H1 (cell line): ENCODE results near the gene CAV3. TPM values are rescaled to one million over a fixed set of nuclear protein-coding genes. Genes with fewer than 3 reads are reported as not detected.

Experiments
- CBX5 ChIP-seq: fragments of 300-800, 300-1000 bp; sonication (generic); IDR thresholded peaks from 2 replicates; pipeline ENCODE4 v1.7.1; 2016; ENCODE audit warnings: antibody characterized with exemption, low read length, low read depth
- FOSL1 ChIP-seq: IDR thresholded peaks from 2 replicates; pipeline ENCODE4 v1.6.1; 2011; ENCODE audit warnings: mild to moderate bottlenecking, low read depth, low read length, moderate library complexity; ENCODE audit not compliant: insufficient read depth
- JUN ChIP-seq: IDR thresholded peaks from 2 replicates; pipeline ENCODE4 v1.6.1; 2011; ENCODE audit warnings: low read depth, mild to moderate bottlenecking, improper control_type of control experiment, low read length
- SP4 ChIP-seq: IDR thresholded peaks from 2 replicates; pipeline ENCODE4 v1.6.1; 2012; ENCODE audit warnings: low read length, inconsistent platforms
- SUZ12 ChIP-seq: fragments of 200-600 bp; sonication (generic); IDR thresholded peaks from 2 replicates; pipeline ENCODE4 v1.6.1; 2012; ENCODE audit warnings: mild to moderate bottlenecking, inconsistent platforms, low read length, moderate library complexity, mixed read lengths
- YY1 ChIP-seq: IDR thresholded peaks from 2 replicates; pipeline ENCODE4 v1.6.1; 2011; ENCODE audit warnings: low read depth, mild to moderate bottlenecking, low read length
- polyA plus RNA-seq, 7 experiments: library from polyadenylated mRNA; depleted of rRNA in 3 of 7; stranded (reverse) in 5 of 7; unstranded in 2 of 7; fragments of >200 nt in 5 of 7; fragments of 200-250 nt in 2 of 7; gene quantifications; 1 replicate in 5 of 7; 2 replicates in 1 of 7; 4 replicates in 1 of 7; pipeline versions ENCODE4 v1.2.1 to v1.2.3, GENCODE V29; 2011 to 2013; ENCODE audit warnings: missing spikeins in 2 of 7, mixed read lengths in 2 of 7
- total RNA-seq: library from RNA; stranded (reverse); fragmentation: NEBNext Ultra II Directional; extraction: Animal tissue kit (Norgen Biotek cat#: 25700); gene quantifications from 2 replicates; pipeline ENCODE4 v1.2.1, GENCODE V29; 2021
- TF ChIP-seq, protein P1 (sequence below), 3 experiments: IDR thresholded peaks; 1 replicate in 2 of 3; 2 replicates in 1 of 3; pipeline versions ENCODE4 v1.5.1 to v1.6.1; 2011; ENCODE audit warnings: low read length in 3 of 3, mild to moderate bottlenecking in 3 of 3, inconsistent platforms in 2 of 3, low read depth in 1 of 3, moderate library complexity in 1 of 3; ENCODE audit not compliant: insufficient read depth in 1 of 3; ENCODE audit errors: control extremely low read depth in 1 of 3

The CAV3 gene
- total and polyA plus RNA-seq, 2 of the 8 experiments (the other 6 are each of a cell fraction or from before 2014, with no cell fraction given), result not detected

DNA sequence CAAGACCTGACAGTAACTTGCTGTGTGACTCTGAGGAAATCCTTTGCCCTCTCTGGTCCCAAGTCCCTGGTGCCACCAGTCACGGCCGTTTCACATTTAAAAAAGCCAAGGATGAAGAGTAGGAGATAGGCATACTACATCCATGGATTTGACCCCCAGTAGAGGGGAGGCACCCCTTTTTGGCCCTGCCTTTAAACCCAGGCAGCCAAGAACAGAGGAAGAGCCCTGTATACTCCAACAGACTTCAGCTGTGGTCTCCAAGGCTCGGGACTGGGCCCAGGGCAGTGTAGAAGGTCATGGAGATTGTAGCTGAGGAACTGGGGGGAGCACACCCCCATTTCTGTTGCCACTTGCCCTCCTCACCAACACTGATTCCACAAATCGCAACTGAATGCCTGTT is 3.7 kb downstream of the CAV3 start (continued):
- TF ChIP-seq SUZ12, result no peak
- no peak for TF ChIP-seq SP4
- no peak for TF ChIP-seq CBX5
- TF ChIP-seq JUN, result no peak
- TF ChIP-seq, protein P1, sequence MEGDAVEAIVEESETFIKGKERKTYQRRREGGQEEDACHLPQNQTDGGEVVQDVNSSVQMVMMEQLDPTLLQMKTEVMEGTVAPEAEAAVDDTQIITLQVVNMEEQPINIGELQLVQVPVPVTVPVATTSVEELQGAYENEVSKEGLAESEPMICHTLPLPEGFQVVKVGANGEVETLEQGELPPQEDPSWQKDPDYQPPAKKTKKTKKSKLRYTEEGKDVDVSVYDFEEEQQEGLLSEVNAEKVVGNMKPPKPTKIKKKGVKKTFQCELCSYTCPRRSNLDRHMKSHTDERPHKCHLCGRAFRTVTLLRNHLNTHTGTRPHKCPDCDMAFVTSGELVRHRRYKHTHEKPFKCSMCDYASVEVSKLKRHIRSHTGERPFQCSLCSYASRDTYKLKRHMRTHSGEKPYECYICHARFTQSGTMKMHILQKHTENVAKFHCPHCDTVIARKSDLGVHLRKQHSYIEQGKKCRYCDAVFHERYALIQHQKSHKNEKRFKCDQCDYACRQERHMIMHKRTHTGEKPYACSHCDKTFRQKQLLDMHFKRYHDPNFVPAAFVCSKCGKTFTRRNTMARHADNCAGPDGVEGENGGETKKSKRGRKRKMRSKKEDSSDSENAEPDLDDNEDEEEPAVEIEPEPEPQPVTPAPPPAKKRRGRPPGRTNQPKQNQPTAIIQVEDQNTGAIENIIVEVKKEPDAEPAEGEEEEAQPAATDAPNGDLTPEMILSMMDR (IDR thresholded peaks at IDR 0.05; ENCODE audit: control extremely low read depth in 1 of 3, insufficient read depth in 1 of 3, low read depth in 1 of 3, low read length in 3 of 3), result no peak
- no peak for TF ChIP-seq YY1
- no peak for TF ChIP-seq FOSL1
